ENCODE measurements around the gene ADISSP. TPM values are rescaled to one million over a fixed set of nuclear protein-coding genes. Genes with fewer than 3 reads are reported as not detected.

The ADISSP gene
- total RNA-seq = 51.3 and 95.2 TPM in 2 replicates

DNA sequence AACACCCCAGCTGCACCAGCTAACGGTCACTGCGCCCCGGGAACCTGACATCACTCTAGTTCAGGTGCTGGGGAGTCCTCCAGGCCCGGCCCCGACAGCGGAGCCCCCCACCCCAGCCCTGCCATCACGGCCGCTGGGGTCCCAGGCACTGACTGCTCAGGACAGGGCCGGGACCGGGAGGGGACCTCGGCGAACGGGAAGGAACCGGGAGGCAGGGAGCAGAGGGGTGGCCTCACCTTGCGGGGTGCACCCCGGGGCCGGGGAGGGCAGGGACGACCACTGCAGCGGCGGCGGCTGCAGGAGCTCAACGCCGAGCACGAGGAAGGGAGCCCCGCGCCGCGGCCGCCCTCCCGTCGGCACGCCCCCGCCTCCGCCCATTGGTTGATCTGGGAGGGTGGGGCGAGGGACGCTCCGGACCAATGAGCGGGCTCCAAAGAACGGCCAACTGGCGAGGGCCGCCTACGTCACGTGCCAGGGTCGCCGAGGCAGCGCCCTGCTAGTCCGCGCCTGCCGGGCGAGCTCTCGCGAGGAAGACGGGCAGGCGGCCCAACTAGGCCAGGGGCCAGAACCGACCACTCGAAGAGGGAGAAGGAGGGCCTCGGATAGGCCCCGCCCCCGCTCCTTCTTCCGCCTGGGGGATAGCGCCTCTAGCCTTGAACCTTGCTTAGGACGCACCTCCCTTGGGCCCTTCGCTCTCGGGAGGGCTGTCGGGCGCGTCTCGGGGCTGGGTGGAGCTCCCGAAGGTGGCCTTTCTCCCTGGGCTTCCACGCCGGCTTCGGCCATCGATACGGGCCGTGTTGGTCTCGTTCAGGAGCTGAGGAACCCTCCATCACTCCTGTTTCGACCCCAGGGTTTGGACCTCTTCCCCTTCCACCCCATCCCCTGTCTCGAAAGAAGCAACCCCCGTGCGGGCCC is at the start of gene ADISSP:
ADISSP (minus strand) TSS at position 327 of the 915 bp plus-strand sequence. CDS start 7,653 bp downstream, outside the sequence.

DNA sequence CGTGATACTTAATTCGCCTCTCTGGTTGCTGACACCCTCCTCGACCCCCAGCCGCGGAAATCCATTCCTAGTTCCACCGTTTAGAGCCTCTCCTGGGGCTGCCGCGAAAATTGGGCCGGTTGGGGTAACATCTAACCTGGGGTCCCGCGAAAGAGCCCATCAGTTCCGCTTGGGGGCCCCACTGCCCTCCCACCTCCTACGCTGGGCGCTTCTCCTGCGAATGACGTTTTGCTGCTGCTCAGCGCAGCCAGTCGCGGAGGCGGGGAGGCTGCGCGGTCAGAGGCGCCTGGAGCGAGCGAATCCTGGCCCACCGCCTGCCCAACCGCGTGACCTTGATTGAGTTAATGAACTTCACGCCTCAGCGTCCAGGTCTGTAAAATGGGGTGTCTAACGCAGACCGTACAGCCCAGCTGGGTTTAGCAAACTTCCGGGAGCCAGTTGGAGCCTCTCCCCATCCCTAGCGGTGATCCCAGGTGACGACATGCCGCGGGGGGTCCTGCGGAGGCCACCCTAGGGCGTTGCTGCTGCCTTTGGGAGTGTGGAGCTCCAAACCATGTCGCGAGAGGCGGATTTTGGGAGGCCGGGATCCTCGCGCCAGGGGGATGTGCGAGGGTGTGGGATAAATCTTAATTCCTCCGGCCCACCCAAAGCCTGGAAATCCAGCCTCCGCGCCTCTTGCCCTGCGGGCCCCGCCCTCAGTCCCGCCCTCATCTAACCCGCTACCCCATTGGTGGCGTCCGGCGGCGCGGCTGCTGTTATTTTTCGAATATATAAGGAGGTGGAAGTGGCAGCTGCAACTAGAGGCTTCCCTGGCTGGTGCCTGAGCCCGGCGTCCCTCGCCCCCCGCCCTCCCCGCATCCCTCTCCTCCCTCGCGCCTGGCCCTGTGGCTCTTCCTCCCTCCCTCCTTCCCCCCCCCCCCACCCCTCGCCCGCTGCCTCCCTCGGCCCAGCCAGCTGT is 28.2 kb upstream of the ADISSP start, which contains the start of gene CDC25B:
CDC25B (plus strand) TSS at position 800 of the 958 bp plus-strand sequence. CDS start 222 bp downstream, outside the sequence.

DNA sequence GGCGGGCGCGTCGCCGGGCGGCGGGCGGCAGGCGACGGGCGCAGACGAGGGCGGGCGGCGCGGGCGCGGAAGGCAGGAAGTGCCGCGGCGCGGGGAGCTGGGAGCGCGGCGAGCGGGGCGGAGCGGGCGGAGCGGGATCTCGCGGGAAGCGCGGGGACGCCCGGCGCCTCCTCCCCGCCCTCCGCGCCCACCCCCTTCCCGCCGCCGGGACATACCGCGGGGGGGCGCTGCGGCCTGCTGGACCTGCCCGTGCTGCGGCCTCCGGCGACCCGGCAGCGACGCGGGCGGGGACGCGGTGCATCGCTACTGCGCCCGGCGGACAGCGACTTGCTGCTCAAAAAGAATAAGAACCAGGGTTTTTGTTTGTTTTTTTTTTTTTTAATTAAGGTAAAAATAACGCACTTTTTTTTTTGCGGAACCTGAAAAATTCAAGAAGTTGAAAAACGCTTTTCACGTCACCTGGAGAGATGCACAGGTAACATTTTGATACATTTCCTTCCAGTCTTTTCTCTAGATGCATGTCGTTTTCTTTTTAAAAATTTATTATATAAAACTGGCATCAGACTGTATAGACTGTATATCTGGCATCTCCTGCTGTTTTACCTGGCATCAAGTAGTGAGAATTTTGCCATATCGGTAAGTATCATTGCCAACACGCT is 19.2 kb upstream of the ADISSP start, which contains the start of gene CENPB:
CENPB (minus strand) TSS at position 76 of the 659 bp plus-strand sequence. CDS start 257 bp downstream, outside the sequence.

DNA sequence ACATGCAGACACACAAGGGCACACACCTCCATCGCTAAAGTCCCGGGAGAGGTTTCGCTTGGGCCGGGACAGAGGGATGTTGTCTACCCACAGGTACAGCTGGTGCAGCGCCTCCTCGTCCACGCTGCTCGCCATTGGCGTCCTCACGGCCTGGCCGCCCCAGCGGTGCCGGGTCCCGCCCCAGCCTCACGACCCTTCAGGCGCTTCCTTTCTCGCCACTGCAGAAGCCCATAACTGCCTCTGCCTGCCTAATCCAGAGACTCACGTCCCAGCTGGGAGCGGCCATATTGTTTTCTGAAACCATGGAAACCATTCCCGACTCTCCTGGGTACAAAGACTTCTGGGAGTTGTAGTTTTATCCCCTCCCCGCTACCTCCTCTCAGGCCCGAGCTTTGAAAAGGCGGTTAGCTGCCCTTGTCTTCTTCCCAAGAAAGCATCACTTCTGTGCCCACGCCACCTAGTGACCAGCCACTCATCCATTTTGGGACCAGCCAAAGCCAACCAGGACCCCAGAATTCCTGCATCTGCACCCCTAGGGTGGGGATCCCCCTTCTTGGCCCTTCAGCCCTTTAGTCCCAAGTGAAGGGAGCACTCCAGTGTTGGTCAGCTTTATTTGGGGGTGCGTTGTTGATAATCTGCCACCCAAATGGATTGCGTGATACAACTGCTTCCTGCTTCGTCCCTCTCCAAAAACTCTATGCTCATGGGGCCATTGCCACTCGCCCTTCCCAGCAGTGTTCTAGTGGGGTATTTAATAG is 13.8 kb upstream of the ADISSP start, which contains the start of gene SPEF1:
SPEF1 (minus strand) TSS at position 296 of the 758 bp plus-strand sequence; CDS start at position 135, 161 bp downstream.

GRCh38 chr20:3732327-3733118 is 35.0 kb downstream of the ADISSP start, which contains the start of gene HSPA12B:
TSS of gene HSPA12B (plus strand) at chr20:3732685. CDS start at chr20:3738675, 5,990 bp downstream.

DNA sequence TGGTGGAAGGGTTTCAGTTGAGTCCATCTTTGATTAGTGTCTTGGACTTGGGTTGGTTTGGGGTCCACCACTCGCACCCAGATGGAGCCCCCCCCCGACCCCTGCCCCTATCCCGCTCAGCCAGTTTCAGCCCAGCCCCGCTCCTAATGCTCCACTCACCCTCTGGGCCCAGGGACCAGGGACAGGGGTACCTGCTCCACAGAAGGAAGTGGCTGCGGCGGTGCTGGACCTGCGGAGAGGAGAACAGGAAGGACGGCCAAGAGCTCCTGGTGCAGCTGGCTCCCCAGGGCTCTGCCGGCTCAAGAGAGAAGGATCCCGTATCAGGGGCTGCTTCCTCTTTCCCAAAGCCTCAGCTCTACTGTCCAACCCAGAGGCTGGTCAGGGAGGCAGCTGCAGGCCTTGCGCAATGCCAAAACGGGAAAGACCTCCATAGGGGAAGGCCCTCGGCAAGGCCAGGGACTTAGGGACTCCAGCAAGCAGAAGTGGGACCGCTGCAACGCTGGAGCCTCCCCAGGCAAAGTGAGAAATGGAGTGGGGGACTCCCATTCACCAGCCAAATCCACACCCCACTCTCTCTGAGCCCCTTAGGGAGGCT is 55.2 kb downstream of the ADISSP start, which contains the start of gene SIGLEC1:
SIGLEC1 (minus strand) TSS at position 322 of the 595 bp plus-strand sequence. CDS start 5,472 bp downstream, outside the sequence.

Other genes starting within 250 kb of the ADISSP start
- gene GFRA4, start 104.4 kb downstream of the ADISSP start, total RNA-seq = not detected in 2 replicates
- gene ADAM33, start 85.7 kb downstream of the ADISSP start, total RNA-seq = 0.04 TPM in 1 of 2 replicates, not detected in the other
- gene SIGLEC1, start 55.2 kb downstream of the ADISSP start, total RNA-seq = not detected in 2 replicates
- not detected in 2 replicates for gene HSPA12B, start 35.1 kb downstream of the ADISSP start, total RNA-seq
- gene SPEF1, start 13.7 kb upstream of the ADISSP start, total RNA-seq = not detected in 2 replicates
- gene CENPB, start 19.0 kb upstream of the ADISSP start, total RNA-seq = 53.6 and 84.6 TPM in 2 replicates
- 58.4 and 103 TPM in 2 replicates for gene CDC25B, start 28.6 kb upstream of the ADISSP start, total RNA-seq
- 11.0 and 19.6 TPM in 2 replicates for gene AP5S1, start 52.8 kb upstream of the ADISSP start, total RNA-seq
- gene MAVS, start 79.1 kb upstream of the ADISSP start, total RNA-seq = 13.5 and 19.0 TPM in 2 replicates
- gene PANK2, start 121.6 kb upstream of the ADISSP start, total RNA-seq = 27.3 and 29.2 TPM in 2 replicates
- 3.3 and 6.1 TPM in 2 replicates for gene RNF24, start 247.8 kb upstream of the ADISSP start, total RNA-seq

Data from hair follicular keratinocyte (primary cell).